ENCODE measurements around the gene HOMER3. TPM values are rescaled to one million over a fixed set of nuclear protein-coding genes. Genes with fewer than 3 reads are reported as not detected.

The HOMER3 gene
- total RNA-seq, 1 donor from 2014 or later, result 50.6 TPM

- H3K36me3 Mint-ChIP-seq (ENCODE audit: low read depth), result peaks cover 4% of the 10 kb centered on the region
- peak; percentile 74 for DNase-seq (ENCODE audit: low spot score)
- no peak overlapping the region for H3K4me3 Mint-ChIP-seq (ENCODE audit: unreplicated experiment)
- no peaks in the 10 kb centered on the region for H3K9me3 Mint-ChIP-seq (ENCODE audit: low read depth)
- H3K27ac Mint-ChIP-seq (ENCODE audit: unreplicated experiment), result no peak overlapping the region
- no peaks in the 10 kb centered on the region for H3K4me1 Mint-ChIP-seq (ENCODE audit: low read depth)
- H3K27me3 Mint-ChIP-seq (ENCODE audit: low read depth), result no peaks in the 10 kb centered on the region
- TF ChIP-seq CTCF (IDR thresholded peaks at IDR 0.05), result no peak
These were observed 50.9 kb downstream of the HOMER3 start for GRCh38 chr19:18889949-18890745.

DNA sequence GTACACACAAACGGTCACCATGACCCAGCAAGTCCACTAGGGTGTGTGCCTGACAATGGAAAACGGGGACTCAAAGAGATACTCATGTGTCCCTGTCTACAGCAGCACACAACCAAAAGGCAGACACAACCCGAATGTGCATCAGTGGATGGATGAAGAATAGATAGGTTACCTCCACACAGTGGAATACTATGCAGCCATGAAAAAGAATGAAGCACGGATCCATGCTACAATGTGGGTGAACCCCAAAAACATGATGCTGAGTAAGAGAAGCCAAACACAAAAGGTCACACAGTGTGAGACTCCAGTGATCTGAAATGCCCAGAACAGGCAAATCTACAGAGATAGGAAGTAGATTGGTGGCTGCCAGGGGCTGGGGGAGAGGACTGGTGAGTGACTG, 54.0 kb downstream of the HOMER3 start:
- Mint-ChIP-seq H3K27ac (ENCODE audit: unreplicated experiment) (no peak overlapping the region), H3K4me1 (ENCODE audit: low read depth) (no peaks in the 10 kb centered on the region), H3K4me3 (ENCODE audit: unreplicated experiment) (no peak overlapping the region), H3K9me3 (ENCODE audit: low read depth) (no peaks in the 10 kb centered on the region), H3K27me3 (ENCODE audit: low read depth) (no peaks in the 10 kb centered on the region), H3K36me3 (ENCODE audit: low read depth) (peaks cover 7% of the 10 kb centered on the region)
- no peak for DNase-seq (ENCODE audit: low spot score)
- no peak for TF ChIP-seq CTCF (IDR thresholded peaks at IDR 0.05)

- TF ChIP-seq CTCF (IDR thresholded peaks at IDR 0.05), result no peak
- peaks cover 9% of the 10 kb centered on the region for H3K36me3 Mint-ChIP-seq (ENCODE audit: low read depth)
These were observed 57.3 kb downstream of the HOMER3 start for GRCh38 chr19:18883526-18884304.

GRCh38 chr19:18881491-18881890, 59.5 kb downstream of the HOMER3 start:
- no peaks in the 10 kb centered on the region for H3K4me1 Mint-ChIP-seq (ENCODE audit: low read depth)
- H3K4me3 Mint-ChIP-seq (ENCODE audit: unreplicated experiment), result no peak overlapping the region
- no peaks in the 10 kb centered on the region for H3K27me3 Mint-ChIP-seq (ENCODE audit: low read depth)
- H3K36me3 Mint-ChIP-seq (ENCODE audit: low read depth), result peaks cover 17% of the 10 kb centered on the region
- no peak for DNase-seq (ENCODE audit: low spot score)
- peaks cover 6% of the 10 kb centered on the region for H3K9me3 Mint-ChIP-seq (ENCODE audit: low read depth)
- TF ChIP-seq CTCF (IDR thresholded peaks at IDR 0.05), result no peak
- no peak overlapping the region for H3K27ac Mint-ChIP-seq (ENCODE audit: unreplicated experiment)

More at GRCh38 chr19:18883526-18884304, 57.3 kb downstream of the HOMER3 start:
- H3K27ac Mint-ChIP-seq (ENCODE audit: unreplicated experiment), result no peak overlapping the region
- no peak overlapping the region for H3K4me3 Mint-ChIP-seq (ENCODE audit: unreplicated experiment)
- peak; percentile 75 for DNase-seq (ENCODE audit: low spot score)
- H3K27me3 Mint-ChIP-seq (ENCODE audit: low read depth), result no peaks in the 10 kb centered on the region
- no peaks in the 10 kb centered on the region for H3K4me1 Mint-ChIP-seq (ENCODE audit: low read depth)
- H3K9me3 Mint-ChIP-seq (ENCODE audit: low read depth), result no peaks in the 10 kb centered on the region

- Mint-ChIP-seq H3K27ac (ENCODE audit: unreplicated experiment) (no peak overlapping the region), H3K4me3 (ENCODE audit: unreplicated experiment) (no peak overlapping the region), H3K9me3 (ENCODE audit: low read depth) (peaks cover 6% of the 10 kb centered on the region), H3K36me3 (ENCODE audit: low read depth) (peaks cover 21% of the 10 kb centered on the region), H3K4me1 (ENCODE audit: low read depth) (no peaks in the 10 kb centered on the region), H3K27me3 (ENCODE audit: low read depth) (no peaks in the 10 kb centered on the region)
- no peak for DNase-seq (ENCODE audit: low spot score)
- TF ChIP-seq CTCF (IDR thresholded peaks at IDR 0.05), result no peak
These were observed 61.2 kb downstream of the HOMER3 start for GRCh38 chr19:18879579-18880373.
